Breast epithelium (tissue), 4 donors: ENCODE data around the gene NIPAL3. TPM values are rescaled to one million over a fixed set of nuclear protein-coding genes. Genes with fewer than 3 reads are reported as not detected.

Experiments used
- DNase-seq, 2 donors: peaks; one replicate each; pipeline ENCODE4 v3.0.0-alpha.2; 2019; ENCODE audit warnings: low spot score in 2 of 2
- H3K27ac ChIP-seq, 2 donors: fragments of 200-600 bp; sonication (generic) in 1 of 2; one replicate each; pipeline ENCODE4 v1.5.1; 2016 to 2019; ENCODE audit warnings: mild to moderate bottlenecking in 1 of 2
- H3K27me3 ChIP-seq, 2 donors: fragments of 200-600 bp; sonication (generic) in 1 of 2; one replicate each; pipeline versions ENCODE4 v1.5.1 to v1.6.0; 2017 to 2019; ENCODE audit warnings: control low read depth in 1 of 2, mild to moderate bottlenecking in 1 of 2
- H3K36me3 ChIP-seq: fragments of 200-600 bp; one replicate; pipeline ENCODE4 v1.5.1; 2019
- H3K4me1 ChIP-seq, 2 donors: fragments of 200-600 bp; sonication (generic); one replicate each; pipeline ENCODE4 v1.5.1; 2016 to 2019; ENCODE audit warnings: control low read depth in 1 of 2
- H3K4me3 ChIP-seq, 3 donors: fragments of 200-600 bp; sonication (generic); 1 replicate in 2 of 3; 2 replicates in 1 of 3; pipeline ENCODE4 v1.5.1; 2016 to 2019; ENCODE audit warnings: mild to moderate bottlenecking in 3 of 3, moderate library complexity in 2 of 3
- H3K9me3 ChIP-seq, 2 donors: fragments of 200-600 bp; sonication (generic) in 1 of 2; one replicate each; pipeline ENCODE4 v1.5.1; 2016 to 2019; ENCODE audit warnings: control low read depth in 1 of 2
- CTCF ChIP-seq, 3 donors: fragments of 450-650 bp; IDR thresholded peaks; one replicate each; pipeline ENCODE4 v1.5.1; 2016 to 2017; ENCODE audit warnings: antibody characterized with exemption in 3 of 3, mild to moderate bottlenecking in 3 of 3, moderate library complexity in 3 of 3
- POLR2A ChIP-seq: fragments of 450-650 bp; IDR thresholded peaks from one replicate; pipeline ENCODE4 v1.6.1; 2016; ENCODE audit warnings: antibody characterized with exemption, mild to moderate bottlenecking, moderate library complexity
- POLR2AphosphoS5 ChIP-seq, 3 donors: sonication (generic); formaldehyde crosslinking; IDR thresholded peaks; one replicate each; pipeline ENCODE4 v1.6.1; 2017; ENCODE audit warnings: antibody characterized with exemption in 3 of 3
- intact Hi-C: fragments of 100-400 bp; cut with DNase I; formaldehyde crosslinking; loops from one replicate; pipeline ENCODE4 v1.15.1; 2023; ENCODE audit warnings: low total_unique reads
- total RNA-seq, 3 donors: library from RNA; depleted of rRNA; stranded (reverse); fragments of >200 nt; gene quantifications; one replicate each; pipeline ENCODE4 v1.1.0, GENCODE V29; 2016

Gene NIPAL3
- total RNA-seq, 3 donors from 2014 or later, result 13.4 to 67.6 (median 28.5) TPM

GRCh38 chr1:24481101-24481500 lies 65.5 kb downstream of the NIPAL3 start:
- no peak for TF ChIP-seq CTCF (IDR thresholded peaks at IDR 0.05)
- no peak for TF ChIP-seq POLR2A
- no peak for TF ChIP-seq POLR2AphosphoS5 (IDR thresholded peaks at IDR 0.05)

GRCh38 chr1:24481843-24482610 lies 66.4 kb downstream of the NIPAL3 start:
- DNase-seq, result no peak
- Histone ChIP-seq H3K4me3 (no peak overlapping the region), H3K27ac (no peak overlapping the region), H3K36me3 (no peaks in the 10 kb centered on the region), H3K27me3 (no peaks in the 10 kb centered on the region), H3K9me3 (no peaks in the 10 kb centered on the region), H3K4me1 (no peaks in the 10 kb centered on the region)
- TF ChIP-seq CTCF (IDR thresholded peaks at IDR 0.05) (no peak), POLR2AphosphoS5 (IDR thresholded peaks at IDR 0.05) (no peak), POLR2A (no peak)
- intact Hi-C loops, result no loop called here

More at GRCh38 chr1:24481101-24481500, 65.5 kb downstream of the NIPAL3 start:
- DNase-seq, result no peak
- Histone ChIP-seq H3K4me3 (no peak overlapping the region), H3K4me1 (no peaks in the 10 kb centered on the region), H3K27me3 (no peaks in the 10 kb centered on the region), H3K9me3 (no peaks in the 10 kb centered on the region), H3K27ac (no peak overlapping the region), H3K36me3 (no peaks in the 10 kb centered on the region)
- intact Hi-C loops, result no loop called here

- Histone ChIP-seq H3K4me3 (no peak overlapping the region), H3K9me3 (no peaks in the 10 kb centered on the region), H3K27me3 (no peaks in the 10 kb centered on the region), H3K4me1 (no peaks in the 10 kb centered on the region), H3K27ac (no peak overlapping the region), H3K36me3 (no peaks in the 10 kb centered on the region)
- DNase-seq, result no peak
- intact Hi-C loops, result no loop called here
- TF ChIP-seq CTCF (IDR thresholded peaks at IDR 0.05) (no peak), POLR2A (no peak), POLR2AphosphoS5 (IDR thresholded peaks at IDR 0.05) (no peak)
These were observed 67.8 kb downstream of the NIPAL3 start for GRCh38 chr1:24483441-24483840.

GRCh38 chr1:24484199-24484598 lies 68.6 kb downstream of the NIPAL3 start:
- no peaks in the 10 kb centered on the region for H3K36me3 ChIP-seq
- H3K27me3 ChIP-seq, result no peaks in the 10 kb centered on the region
- no peak for DNase-seq
- H3K4me1 ChIP-seq, result no peaks in the 10 kb centered on the region
- H3K4me3 ChIP-seq, result no peak overlapping the region
- intact Hi-C loops, result no loop called here
- no peaks in the 10 kb centered on the region for H3K9me3 ChIP-seq
- no peak overlapping the region for H3K27ac ChIP-seq
- TF ChIP-seq POLR2A (no peak), POLR2AphosphoS5 (IDR thresholded peaks at IDR 0.05) (no peak), CTCF (IDR thresholded peaks at IDR 0.05) (no peak)

GRCh38 chr1:24486331-24487065 lies 70.9 kb downstream of the NIPAL3 start:
- TF ChIP-seq CTCF (IDR thresholded peaks at IDR 0.05) (no peak), POLR2A (no peak), POLR2AphosphoS5 (IDR thresholded peaks at IDR 0.05) (no peak)
- peaks cover 0 to 4% of the 10 kb centered on the region in 2 donors for H3K9me3 ChIP-seq
- no peaks in the 10 kb centered on the region for H3K4me1 ChIP-seq
- no peaks in the 10 kb centered on the region for H3K27me3 ChIP-seq
- no peak overlapping the region for H3K4me3 ChIP-seq
- DNase-seq, result no peak
- H3K36me3 ChIP-seq, result no peaks in the 10 kb centered on the region
- H3K27ac ChIP-seq, result no peak overlapping the region
- intact Hi-C loops, result no loop called here
